GM19043 (cell line): Measurements from ENCODE around the gene SPRR2B.
"Not testable (repeated sequence)": the region's sequence is repeated elsewhere in the genome, so short reads cannot be mapped to it uniquely, and the experiment has no call there.

Experiments
- ATAC-seq: cut with Tn5 transposase; IDR thresholded peaks from one replicate; pipeline ENCODE4 v1.9.1; 2021; ENCODE audit warnings: low read depth; ENCODE audit not compliant: unreplicated experiment

Gene SPRR2B

GRCh38 chr1:153035211-153035610 is 36.2 kb downstream of the SPRR2B start:
- ATAC-seq = no peak

- no peak for ATAC-seq
Observed at GRCh38 chr1:153032677-153033308, 38.6 kb downstream of the SPRR2B start.

GRCh38 chr1:153032073-153032472 is 39.3 kb downstream of the SPRR2B start:
- ATAC-seq = no peak

GRCh38 chr1:153030895-153031294 is 40.5 kb downstream of the SPRR2B start, which contains the start of gene SPRR1B:
TSS of gene SPRR1B (plus strand) at chr1:153031203. CDS start at chr1:153032346, 1,143 bp downstream.
- ATAC-seq = no peak

GRCh38 chr1:153028766-153029165 is 42.6 kb downstream of the SPRR2B start:
- ATAC-seq = no peak

GRCh38 chr1:153025797-153026196 is 45.6 kb downstream of the SPRR2B start:
- ATAC-seq = no peak

GRCh38 chr1:153024413-153024812 is 47.0 kb downstream of the SPRR2B start:
- ATAC-seq = no peak

GRCh38 chr1:153023109-153023508 is 48.3 kb downstream of the SPRR2B start:
- no peak for ATAC-seq

- not testable (repeated sequence) for ATAC-seq
Observed at GRCh38 chr1:153022340-153022739, 49.1 kb downstream of the SPRR2B start.

GRCh38 chr1:153021829-153022228 is 49.6 kb downstream of the SPRR2B start:
- ATAC-seq = not testable (repeated sequence)
